Upper lobe of right lung (tissue), 1 donor: ENCODE results near the gene TAAR8. TPM values are rescaled to one million over a fixed set of nuclear protein-coding genes. Genes with fewer than 3 reads are reported as not detected.
"Not testable (repeated sequence)": the region's sequence is repeated elsewhere in the genome, so short reads cannot be mapped to it uniquely, and the experiment has no call there.

Source experiments
- ATAC-seq: fragments of 200-7000 bp; cut with Tn5 transposase; one replicate; pipeline ENCODE4 v1.9.1; 2020; ENCODE audit warnings: mild to moderate bottlenecking, moderate library complexity
- DNase-seq: peaks from one replicate; pipeline ENCODE4 v3.0.0-alpha.2; 2020
- H3K27ac ChIP-seq: fragments of 200-600 bp; one replicate; pipeline ENCODE4 v1.8.0; 2022
- H3K27me3 ChIP-seq: fragments of 200-600 bp; one replicate; pipeline ENCODE4 v1.8.0; 2022; ENCODE audit warnings: mild to moderate bottlenecking
- H3K36me3 ChIP-seq: fragments of 200-600 bp; one replicate; pipeline ENCODE4 v1.8.0; 2022
- H3K4me1 ChIP-seq: fragments of 200-600 bp; one replicate; pipeline ENCODE4 v1.8.0; 2022
- H3K4me3 ChIP-seq: fragments of 200-600 bp; one replicate; pipeline ENCODE4 v1.8.0; 2022; ENCODE audit warnings: mild to moderate bottlenecking
- H3K9me3 ChIP-seq: fragments of 200-600 bp; one replicate; pipeline ENCODE4 v1.8.0; 2022
- intact Hi-C: fragments of 100-400 bp; cut with DNase I; formaldehyde crosslinking; loops from one replicate; pipeline ENCODE4 v1.11.0; 2022
- total RNA-seq: library from RNA; stranded (reverse); fragmentation: NEBNext Ultra II Directional; extraction: Animal tissue kit (Norgen Biotek cat#: 25700); gene quantifications from one replicate; pipeline ENCODE4 v1.2.1, GENCODE V29; 2021
- TF ChIP-seq, protein P1 (sequence below): fragments of 200-600 bp; IDR thresholded peaks from one replicate; pipeline ENCODE4 v1.8.0; 2022; ENCODE audit warnings: antibody characterized with exemption
- donor health status: DM: no; HTN: yes; CAD: no; lungs with severe emphysema.

Gene TAAR8
- total RNA-seq, 1 donor from 2014 or later, result not detected

DNA sequence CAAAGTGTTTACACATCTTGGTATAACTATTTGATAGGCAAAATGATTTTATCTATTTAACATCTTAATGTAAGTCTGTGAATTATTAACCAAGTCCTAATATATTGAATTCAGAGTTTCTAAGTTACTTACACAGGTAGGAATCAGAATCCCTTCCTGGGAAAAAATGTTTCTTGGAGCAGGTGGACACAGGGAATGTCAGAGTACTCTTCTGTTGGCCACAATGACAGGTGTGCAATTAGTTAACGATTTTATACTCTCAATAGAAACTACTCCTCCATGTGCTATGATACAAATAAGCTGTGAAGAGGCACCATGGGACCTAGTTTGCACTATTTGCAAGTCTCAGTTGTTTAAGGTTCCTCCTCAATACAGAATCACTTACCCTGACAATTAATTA is 37.9 kb downstream of the TAAR8 start:
- no peak for ATAC-seq
- intact Hi-C loops, result no loop called here
- TF ChIP-seq, protein P1, sequence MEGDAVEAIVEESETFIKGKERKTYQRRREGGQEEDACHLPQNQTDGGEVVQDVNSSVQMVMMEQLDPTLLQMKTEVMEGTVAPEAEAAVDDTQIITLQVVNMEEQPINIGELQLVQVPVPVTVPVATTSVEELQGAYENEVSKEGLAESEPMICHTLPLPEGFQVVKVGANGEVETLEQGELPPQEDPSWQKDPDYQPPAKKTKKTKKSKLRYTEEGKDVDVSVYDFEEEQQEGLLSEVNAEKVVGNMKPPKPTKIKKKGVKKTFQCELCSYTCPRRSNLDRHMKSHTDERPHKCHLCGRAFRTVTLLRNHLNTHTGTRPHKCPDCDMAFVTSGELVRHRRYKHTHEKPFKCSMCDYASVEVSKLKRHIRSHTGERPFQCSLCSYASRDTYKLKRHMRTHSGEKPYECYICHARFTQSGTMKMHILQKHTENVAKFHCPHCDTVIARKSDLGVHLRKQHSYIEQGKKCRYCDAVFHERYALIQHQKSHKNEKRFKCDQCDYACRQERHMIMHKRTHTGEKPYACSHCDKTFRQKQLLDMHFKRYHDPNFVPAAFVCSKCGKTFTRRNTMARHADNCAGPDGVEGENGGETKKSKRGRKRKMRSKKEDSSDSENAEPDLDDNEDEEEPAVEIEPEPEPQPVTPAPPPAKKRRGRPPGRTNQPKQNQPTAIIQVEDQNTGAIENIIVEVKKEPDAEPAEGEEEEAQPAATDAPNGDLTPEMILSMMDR, result no peak
- DNase-seq, result no peak
- H3K9me3 ChIP-seq, result no peaks in the 10 kb centered on the region
- H3K27me3 ChIP-seq, result no peaks in the 10 kb centered on the region
- H3K4me3 ChIP-seq, result no peak overlapping the region
- no peak overlapping the region for H3K27ac ChIP-seq
- no peaks in the 10 kb centered on the region for H3K4me1 ChIP-seq
- no peaks in the 10 kb centered on the region for H3K36me3 ChIP-seq

DNA sequence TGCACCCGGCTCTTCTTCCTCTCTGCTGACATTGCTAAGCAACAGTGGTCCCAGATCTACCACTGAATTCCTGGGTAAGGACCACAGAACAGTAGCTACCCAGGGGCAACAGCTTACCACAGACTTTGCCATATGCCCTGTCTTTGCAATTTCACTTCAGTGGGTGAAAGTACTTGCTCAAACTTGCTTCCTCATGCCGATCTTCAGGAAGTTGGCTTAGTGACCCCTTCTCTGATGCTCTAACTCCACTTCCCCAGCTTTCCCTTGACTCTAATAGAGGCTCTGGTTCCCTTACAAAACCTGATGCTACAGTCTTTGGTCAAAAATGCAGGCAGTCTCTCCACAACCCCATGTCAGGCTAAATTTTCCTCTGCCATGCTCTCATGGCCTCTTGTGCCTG is 40.4 kb downstream of the TAAR8 start:
- no peaks in the 10 kb centered on the region for H3K4me1 ChIP-seq
- intact Hi-C loops, result no loop called here
- DNase-seq (no peak), ATAC-seq (peak; percentile 85)
- H3K4me3 ChIP-seq, result no peak overlapping the region
- H3K36me3 ChIP-seq, result no peaks in the 10 kb centered on the region
- no peaks in the 10 kb centered on the region for H3K27me3 ChIP-seq
- TF ChIP-seq, protein P1, result no peak
- H3K9me3 ChIP-seq, result no peaks in the 10 kb centered on the region
- no peak overlapping the region for H3K27ac ChIP-seq

DNA sequence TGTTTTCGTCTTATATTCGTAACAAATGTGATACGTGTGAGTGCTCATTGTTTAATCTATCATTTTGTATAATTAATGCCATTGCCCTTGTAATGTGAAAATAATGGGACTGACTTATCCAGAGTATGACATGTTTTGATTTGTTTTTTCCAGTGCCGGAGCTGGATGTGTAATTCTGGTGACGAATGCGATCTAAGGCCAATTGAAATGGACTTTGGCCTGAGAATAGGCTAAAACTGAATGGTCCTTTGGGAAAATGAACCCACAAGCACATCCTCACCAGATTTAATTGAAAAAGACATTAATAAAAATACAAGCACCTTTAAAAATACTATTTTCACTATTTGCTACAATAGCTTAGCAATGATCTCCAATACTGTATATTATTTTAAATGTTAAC is 43.7 kb downstream of the TAAR8 start:
- intact Hi-C loops, result no loop called here
- Histone ChIP-seq H3K27ac (no peak overlapping the region), H3K9me3 (no peaks in the 10 kb centered on the region), H3K4me3 (no peak overlapping the region), H3K36me3 (no peaks in the 10 kb centered on the region), H3K27me3 (peaks cover 9% of the 10 kb centered on the region), H3K4me1 (no peaks in the 10 kb centered on the region)
- TF ChIP-seq, protein P1, result no peak
- no peak for ATAC-seq
- no peak for DNase-seq

DNA sequence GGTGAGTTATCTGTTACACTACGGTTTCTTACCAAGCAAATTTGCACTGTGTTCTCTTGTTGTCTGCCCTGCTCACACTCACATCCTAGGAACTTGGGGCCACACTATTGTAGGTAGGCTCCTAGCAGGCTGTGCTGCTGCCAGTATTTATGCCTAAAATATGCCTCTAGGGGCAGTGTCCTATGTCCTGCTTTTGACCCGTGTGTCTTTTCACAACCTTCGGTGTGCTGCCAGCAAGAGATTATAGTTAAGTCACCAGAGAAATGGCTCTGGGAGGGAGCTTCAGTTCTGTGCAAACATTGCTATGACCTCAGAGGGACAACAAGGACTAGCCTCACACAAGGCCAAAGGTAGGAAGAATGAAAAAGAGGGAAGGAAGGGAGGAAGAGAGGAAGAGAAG is 46.0 kb downstream of the TAAR8 start:
- TF ChIP-seq, protein P1, result peak; percentile 17
- peaks cover 9% of the 10 kb centered on the region for H3K27me3 ChIP-seq
- no peak overlapping the region for H3K4me3 ChIP-seq
- no peaks in the 10 kb centered on the region for H3K9me3 ChIP-seq
- DNase-seq, result no peak
- no peaks in the 10 kb centered on the region for H3K36me3 ChIP-seq
- peak; percentile 58 for ATAC-seq
- no peak overlapping the region for H3K27ac ChIP-seq
- no peaks in the 10 kb centered on the region for H3K4me1 ChIP-seq
- intact Hi-C loops, result no loop called here

DNA sequence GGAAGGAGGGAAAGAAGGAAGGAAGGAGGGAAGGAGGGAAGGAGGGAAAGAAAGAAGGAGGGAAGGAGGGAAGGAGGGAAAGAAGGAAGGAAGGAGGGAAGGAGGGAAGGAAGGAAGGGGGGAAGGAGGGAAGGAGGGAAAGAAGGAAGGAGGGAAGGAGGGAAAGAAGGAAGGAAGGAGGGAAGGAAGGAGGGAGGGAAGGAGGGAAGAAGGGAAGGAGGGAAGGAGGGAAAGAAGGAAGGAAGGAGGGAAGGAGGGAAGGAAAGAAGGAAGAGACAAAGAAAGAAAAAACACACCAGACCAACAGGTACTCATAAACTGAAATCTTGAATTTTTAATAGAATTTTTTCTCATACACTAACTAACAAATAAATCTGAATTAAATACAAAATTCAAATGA is 48.4 kb downstream of the TAAR8 start:
- DNase-seq, H3K36me3 ChIP-seq, ATAC-seq, H3K27me3 ChIP-seq, H3K4me1 ChIP-seq, intact Hi-C loops, H3K4me3 ChIP-seq, H3K9me3 ChIP-seq, H3K27ac ChIP-seq: not testable (repeated sequence)

Other genes starting within 250 kb of the TAAR8 start
- gene MOXD1, start 151.2 kb upstream of the TAAR8 start, total RNA-seq, result 24.0 TPM
- gene STX7, start 39.6 kb upstream of the TAAR8 start, total RNA-seq, result 89.1 TPM
- not detected for gene TAAR9, start 14.4 kb upstream of the TAAR8 start, total RNA-seq
- not detected for gene TAAR6, start 17.6 kb downstream of the TAAR8 start, total RNA-seq
- not detected for gene TAAR5, start 37.1 kb downstream of the TAAR8 start, total RNA-seq
- not detected for gene TAAR2, start 71.6 kb downstream of the TAAR8 start, total RNA-seq
- gene TAAR1, start 106.5 kb downstream of the TAAR8 start, total RNA-seq, result not detected
- 10.1 TPM for gene VNN1, start 161.4 kb downstream of the TAAR8 start, total RNA-seq
- gene VNN2, start 205.2 kb downstream of the TAAR8 start, total RNA-seq, result 14.0 TPM
- gene SLC18B1, start 246.0 kb downstream of the TAAR8 start, total RNA-seq, result 8.9 TPM